ENCODE data around the gene RBFOX1. TPM values are rescaled to one million over a fixed set of nuclear protein-coding genes. Genes with fewer than 3 reads are reported as not detected.

Gene RBFOX1
- total and polyA plus RNA-seq, 4 experiments from 2014 or later: not detected

- Histone ChIP-seq H3K4me3 (ENCODE audit: low read length in 2 of 2) (no peak overlapping the region), H3K36me3 (ENCODE audit: insufficient read depth, low read length) (no peaks in the 10 kb centered on the region), H3K9me3 (ENCODE audit: control insufficient read depth in 1 of 2, low read length in 2 of 2) (peaks cover 0 to 3% of the 10 kb centered on the region in 2 donors), H3K4me1 (ENCODE audit: insufficient read depth, low read length) (no peaks in the 10 kb centered on the region), H3K27me3 (ENCODE audit: insufficient read depth, low read length) (no peaks in the 10 kb centered on the region), H3K27ac (ENCODE audit: low read depth, low read length) (no peak overlapping the region)
- intact Hi-C loops (cut with micrococcal nuclease): no loop called here
- Mint-ChIP-seq H3K27me3 (no peaks in the 10 kb centered on the region), H3K4me1 (no peaks in the 10 kb centered on the region), H3K36me3 (no peaks in the 10 kb centered on the region), H3K9me3 (peaks cover 2 to 23% (median 9%) of the 10 kb centered on the region in 8 donors), H3K27ac (no peak overlapping the region), H3K4me3 (no peak overlapping the region)
- POLR2A ChIA-PET (ENCODE audit: partially characterized antibody): no interaction called here
- no peak for DNase-seq
- CTCF ChIA-PET (ENCODE audit: partially characterized antibody): no interaction called here
These were observed 137.7 kb downstream of the RBFOX1 start for GRCh38 chr16:7470344-7470743.

- DNase-seq: no peak
- H3K9me3 Mint-ChIP-seq: peaks cover 2 to 23% (median 9%) of the 10 kb centered on the region in 8 donors
- H3K4me1 Mint-ChIP-seq: no peaks in the 10 kb centered on the region
- H3K4me3 Mint-ChIP-seq: no peak overlapping the region
- H3K27me3 Mint-ChIP-seq: no peaks in the 10 kb centered on the region
- no peak overlapping the region for H3K27ac Mint-ChIP-seq
- H3K4me1 ChIP-seq (ENCODE audit: insufficient read depth, low read length): no peaks in the 10 kb centered on the region
- no peaks in the 10 kb centered on the region for H3K27me3 ChIP-seq (ENCODE audit: insufficient read depth, low read length)
- intact Hi-C loops (cut with micrococcal nuclease): no loop called here
- H3K36me3 ChIP-seq (ENCODE audit: insufficient read depth, low read length): no peaks in the 10 kb centered on the region
- H3K27ac ChIP-seq (ENCODE audit: low read depth, low read length): no peak overlapping the region
- H3K36me3 Mint-ChIP-seq: no peaks in the 10 kb centered on the region
- ChIA-PET POLR2A (ENCODE audit: partially characterized antibody) (no interaction called here), CTCF (ENCODE audit: partially characterized antibody) (no interaction called here)
- peaks cover 0 to 3% of the 10 kb centered on the region in 2 donors for H3K9me3 ChIP-seq (ENCODE audit: control insufficient read depth in 1 of 2, low read length in 2 of 2)
- no peak overlapping the region for H3K4me3 ChIP-seq (ENCODE audit: low read length in 2 of 2)
These were observed 138.6 kb downstream of the RBFOX1 start for GRCh38 chr16:7471268-7471667.

DNA sequence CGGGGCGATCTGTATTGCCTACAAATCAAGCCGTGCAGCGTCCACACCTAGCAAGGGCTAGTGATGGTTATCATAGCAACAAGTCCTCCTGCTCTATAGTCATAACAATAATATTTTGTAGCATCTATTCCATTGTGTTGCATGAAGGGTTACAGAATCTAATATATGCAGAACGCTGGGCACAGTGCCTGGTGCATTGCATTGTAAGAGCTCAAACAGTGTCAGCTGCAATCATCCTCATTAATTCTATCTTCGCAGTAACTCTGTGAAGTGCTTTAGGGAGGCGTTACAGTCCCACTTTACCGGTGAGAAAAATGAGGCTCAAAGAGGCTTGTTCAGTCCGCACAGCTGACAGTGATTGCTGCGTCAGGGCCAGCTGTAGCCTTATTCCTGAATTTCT lies 149.4 kb downstream of the RBFOX1 start:
- no peak for DNase-seq
- Mint-ChIP-seq H3K27ac (no peak overlapping the region), H3K27me3 (no peaks in the 10 kb centered on the region), H3K4me1 (no peaks in the 10 kb centered on the region), H3K36me3 (no peaks in the 10 kb centered on the region), H3K4me3 (no peak overlapping the region), H3K9me3 (peaks cover 0 to 22% (median 11%) of the 10 kb centered on the region in 8 donors)
- POLR2A ChIA-PET (ENCODE audit: partially characterized antibody): no interaction called here
- H3K4me3 ChIP-seq (ENCODE audit: low read length in 2 of 2): no peak overlapping the region
- no peak overlapping the region for H3K27ac ChIP-seq (ENCODE audit: low read depth, low read length)
- CTCF ChIA-PET (ENCODE audit: partially characterized antibody): no interaction called here
- H3K9me3 ChIP-seq (ENCODE audit: control insufficient read depth in 1 of 2, low read length in 2 of 2): no peaks in the 10 kb centered on the region
- no peaks in the 10 kb centered on the region for H3K27me3 ChIP-seq (ENCODE audit: insufficient read depth, low read length)
- intact Hi-C loops (cut with micrococcal nuclease): no loop called here
- H3K36me3 ChIP-seq (ENCODE audit: insufficient read depth, low read length): no peaks in the 10 kb centered on the region
- H3K4me1 ChIP-seq (ENCODE audit: insufficient read depth, low read length): no peaks in the 10 kb centered on the region

DNA sequence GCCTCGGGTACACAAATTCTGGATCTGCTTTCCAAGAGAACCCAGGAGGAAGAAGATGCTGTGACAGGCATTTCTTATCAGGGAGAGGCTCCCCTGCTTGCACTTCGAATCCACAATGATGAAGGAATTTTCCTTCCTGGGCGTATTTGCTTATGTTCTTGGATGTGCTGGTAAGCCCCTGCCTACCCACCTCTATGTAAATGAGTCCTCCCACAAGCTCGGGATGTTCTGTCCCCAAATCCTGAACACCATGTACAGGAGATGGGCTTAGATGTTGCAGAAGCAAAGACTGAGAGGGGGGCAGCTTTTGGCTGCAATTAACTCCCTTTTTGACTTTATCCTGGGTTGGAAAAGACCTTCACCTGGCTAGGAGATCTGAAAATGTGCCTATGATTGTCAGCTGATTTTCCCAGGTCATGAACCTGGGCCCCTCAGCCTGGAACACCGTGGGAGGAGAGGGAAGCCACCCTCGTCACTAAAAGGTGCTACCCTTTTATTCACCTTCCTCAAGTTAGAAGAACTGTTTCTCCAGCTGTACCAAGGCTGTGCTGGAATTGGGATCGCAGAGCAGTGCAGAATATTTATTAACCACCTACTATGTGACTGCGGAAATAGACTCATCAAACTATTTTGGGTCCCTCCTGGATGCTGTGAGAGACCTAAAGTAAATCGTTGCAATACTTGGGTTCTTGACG lies 150.1 kb downstream of the RBFOX1 start:
- peaks cover 0 to 23% (median 10%) of the 10 kb centered on the region in 8 donors for H3K9me3 Mint-ChIP-seq
- no peak for DNase-seq

DNA sequence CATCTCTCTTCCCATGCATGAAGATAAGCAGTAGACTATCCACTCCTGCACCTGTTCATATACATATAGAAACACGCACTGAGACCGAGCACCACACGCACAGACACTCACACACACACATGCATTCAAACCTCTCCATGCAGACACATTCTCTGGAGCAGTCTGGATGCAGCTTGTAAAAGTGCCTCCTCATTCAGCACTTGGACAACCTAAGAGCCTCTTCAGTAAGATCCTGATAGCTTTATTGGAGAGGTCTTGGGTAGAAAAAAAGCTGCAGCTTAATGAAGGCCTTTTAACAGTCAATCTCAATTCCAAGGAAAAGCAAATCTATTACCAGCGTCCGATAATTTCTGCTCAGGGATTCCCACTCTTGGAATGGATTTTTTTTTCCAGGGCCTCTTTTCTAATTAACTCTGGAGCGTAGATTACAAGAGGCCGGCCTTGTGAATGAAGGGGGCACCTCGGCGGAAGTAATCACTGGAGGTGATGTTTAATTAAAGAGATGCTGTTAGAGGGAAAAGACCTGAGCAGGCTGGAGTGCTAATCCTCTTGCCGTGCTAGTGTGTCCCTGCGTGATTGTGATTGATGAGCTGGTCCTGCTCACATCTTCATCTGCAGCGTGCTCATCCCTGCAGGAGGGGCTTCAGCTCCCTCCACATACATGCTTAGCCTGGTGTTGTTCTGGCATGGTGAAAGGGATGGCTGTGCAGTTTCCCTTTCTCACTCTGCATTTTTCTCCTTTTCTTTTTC lies 155.1 kb downstream of the RBFOX1 start:
- H3K4me3 Mint-ChIP-seq: no peak overlapping the region
- Histone ChIP-seq H3K4me3 (ENCODE audit: low read length in 2 of 2) (no peak overlapping the region), H3K27ac (ENCODE audit: low read depth, low read length) (no peak overlapping the region), H3K27me3 (ENCODE audit: insufficient read depth, low read length) (no peaks in the 10 kb centered on the region), H3K36me3 (ENCODE audit: insufficient read depth, low read length) (no peaks in the 10 kb centered on the region), H3K4me1 (ENCODE audit: insufficient read depth, low read length) (no peaks in the 10 kb centered on the region), H3K9me3 (ENCODE audit: control insufficient read depth in 1 of 2, low read length in 2 of 2) (no peaks in the 10 kb centered on the region)
- POLR2A ChIA-PET (ENCODE audit: partially characterized antibody): no interaction called here
- intact Hi-C loops (cut with micrococcal nuclease): no loop called here
- H3K4me1 Mint-ChIP-seq: no peaks in the 10 kb centered on the region
- peaks cover 4 to 18% (median 11%) of the 10 kb centered on the region in 8 donors for H3K9me3 Mint-ChIP-seq
- H3K27me3 Mint-ChIP-seq: no peaks in the 10 kb centered on the region
- H3K27ac Mint-ChIP-seq: no peak overlapping the region
- CTCF ChIA-PET (ENCODE audit: partially characterized antibody): no interaction called here
- no peak for DNase-seq
- H3K36me3 Mint-ChIP-seq: no peaks in the 10 kb centered on the region

More for the DNA sequence above, 150.1 kb downstream of the RBFOX1 start:
- intact Hi-C loops (cut with micrococcal nuclease): no loop called here
- Histone ChIP-seq H3K9me3 (ENCODE audit: control insufficient read depth in 1 of 2, low read length in 2 of 2) (no peaks in the 10 kb centered on the region), H3K27me3 (ENCODE audit: insufficient read depth, low read length) (no peaks in the 10 kb centered on the region), H3K4me3 (ENCODE audit: low read length in 2 of 2) (no peak overlapping the region), H3K4me1 (ENCODE audit: insufficient read depth, low read length) (no peaks in the 10 kb centered on the region), H3K27ac (ENCODE audit: low read depth, low read length) (no peak overlapping the region), H3K36me3 (ENCODE audit: insufficient read depth, low read length) (no peaks in the 10 kb centered on the region)
- Mint-ChIP-seq H3K36me3 (no peaks in the 10 kb centered on the region), H3K4me3 (no peak overlapping the region), H3K4me1 (no peaks in the 10 kb centered on the region), H3K27ac (no peak overlapping the region), H3K27me3 (no peaks in the 10 kb centered on the region)
- CTCF ChIA-PET (ENCODE audit: partially characterized antibody): no interaction called here
- POLR2A ChIA-PET (ENCODE audit: partially characterized antibody): no interaction called here

DNA sequence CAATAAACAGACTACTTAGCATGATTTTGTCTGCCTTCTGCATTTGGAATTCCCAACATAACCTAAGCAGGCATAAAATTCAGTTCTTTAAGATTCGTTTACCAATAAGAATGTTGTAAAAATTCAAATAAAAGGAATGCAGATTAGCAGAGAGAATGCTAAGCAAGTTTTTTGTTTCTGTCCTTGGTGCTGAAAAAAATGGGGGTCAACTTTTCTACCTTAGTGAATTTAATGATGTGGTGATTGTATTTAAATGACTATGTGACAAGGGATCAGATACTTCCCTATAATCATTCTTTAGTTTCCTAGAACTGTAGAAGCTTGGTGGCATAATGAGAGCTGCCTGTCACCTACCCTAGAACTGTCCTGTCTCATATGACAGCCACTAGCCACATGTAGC lies 159.5 kb downstream of the RBFOX1 start:
- no peak for DNase-seq
- H3K4me1 Mint-ChIP-seq: no peaks in the 10 kb centered on the region
- H3K9me3 ChIP-seq (ENCODE audit: control insufficient read depth in 1 of 2, low read length in 2 of 2): no peaks in the 10 kb centered on the region
- POLR2A ChIA-PET (ENCODE audit: partially characterized antibody): no interaction called here
- no peak overlapping the region for H3K27ac Mint-ChIP-seq
- no peaks in the 10 kb centered on the region for H3K4me1 ChIP-seq (ENCODE audit: insufficient read depth, low read length)
- H3K4me3 ChIP-seq (ENCODE audit: low read length in 2 of 2): no peak overlapping the region
- intact Hi-C loops (cut with micrococcal nuclease): no loop called here
- H3K36me3 ChIP-seq (ENCODE audit: insufficient read depth, low read length): no peaks in the 10 kb centered on the region
- no peaks in the 10 kb centered on the region for H3K27me3 Mint-ChIP-seq
- no peak overlapping the region for H3K4me3 Mint-ChIP-seq
- no peak overlapping the region for H3K27ac ChIP-seq (ENCODE audit: low read depth, low read length)
- CTCF ChIA-PET (ENCODE audit: partially characterized antibody): no interaction called here
- no peaks in the 10 kb centered on the region for H3K27me3 ChIP-seq (ENCODE audit: insufficient read depth, low read length)
- H3K36me3 Mint-ChIP-seq: peaks cover 0 to 1% of the 10 kb centered on the region in 2 donors
- H3K9me3 Mint-ChIP-seq: peaks cover 5 to 30% (median 14%) of the 10 kb centered on the region in 8 donors

DNA sequence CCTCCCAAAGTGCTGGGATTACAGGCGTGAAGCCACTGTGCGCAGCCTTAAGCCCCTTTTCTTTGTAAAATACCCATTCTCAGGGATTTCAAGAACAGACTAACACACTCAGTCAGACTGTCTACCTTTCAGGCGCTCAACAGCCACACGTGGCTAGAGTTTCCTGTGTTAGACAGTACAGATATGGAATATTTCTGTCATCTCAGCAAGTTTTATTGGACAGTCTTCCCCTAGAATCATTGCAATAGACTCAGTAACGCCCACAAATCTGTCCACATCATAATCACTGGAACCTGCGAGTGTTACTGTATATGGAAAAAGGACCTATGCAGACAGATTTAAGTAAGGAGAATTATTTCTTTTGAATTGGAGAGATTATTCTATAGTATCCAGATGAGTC lies 160.5 kb downstream of the RBFOX1 start:
- H3K27ac ChIP-seq (ENCODE audit: low read depth, low read length): no peak overlapping the region
- no peaks in the 10 kb centered on the region for H3K36me3 ChIP-seq (ENCODE audit: insufficient read depth, low read length)
- no peak for DNase-seq
- POLR2A ChIA-PET (ENCODE audit: partially characterized antibody): no interaction called here
- intact Hi-C loops (cut with micrococcal nuclease): no loop called here
- Mint-ChIP-seq H3K27ac (no peak overlapping the region), H3K4me3 (no peak overlapping the region), H3K4me1 (no peaks in the 10 kb centered on the region), H3K27me3 (no peaks in the 10 kb centered on the region), H3K9me3 (peaks cover 5 to 26% (median 14%) of the 10 kb centered on the region in 8 donors), H3K36me3 (peaks cover 0 to 1% of the 10 kb centered on the region in 2 donors)
- no peaks in the 10 kb centered on the region for H3K9me3 ChIP-seq (ENCODE audit: control insufficient read depth in 1 of 2, low read length in 2 of 2)
- no peaks in the 10 kb centered on the region for H3K4me1 ChIP-seq (ENCODE audit: insufficient read depth, low read length)
- no peaks in the 10 kb centered on the region for H3K27me3 ChIP-seq (ENCODE audit: insufficient read depth, low read length)
- no peak overlapping the region for H3K4me3 ChIP-seq (ENCODE audit: low read length in 2 of 2)
- CTCF ChIA-PET (ENCODE audit: partially characterized antibody): no interaction called here

Measured in CD4-positive, alpha-beta memory T cell (primary cell).